ENCODE data around the gene LIMK2.
A peak's percentile ranks its signal among the peaks of the same experiment; 100 is the strongest.
"Not testable (repeated sequence)": the region's sequence is repeated elsewhere in the genome, so short reads cannot be mapped to it uniquely, and the experiment has no call there.

The LIMK2 gene

DNA sequence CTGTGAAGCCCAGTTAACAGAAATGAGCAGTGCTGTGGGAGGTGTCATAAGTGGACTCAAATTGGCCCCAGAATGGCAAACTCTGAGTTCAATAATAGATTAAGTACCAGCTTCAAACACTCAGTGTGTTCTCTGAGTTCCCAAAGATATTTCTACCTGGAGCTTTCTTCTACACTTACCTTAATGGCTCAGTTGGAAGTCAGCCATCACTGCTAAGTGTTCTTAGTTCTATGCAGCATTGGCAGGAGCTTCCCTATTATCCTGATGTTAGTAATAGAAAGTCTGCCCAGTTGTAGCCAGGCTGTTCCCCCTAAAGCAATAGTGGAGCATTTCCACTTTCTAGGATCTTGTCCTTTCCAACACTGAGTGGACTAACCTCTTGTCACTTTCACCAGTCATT, 89.9 kb downstream of the LIMK2 start:
- TF ChIP-seq, protein P1, sequence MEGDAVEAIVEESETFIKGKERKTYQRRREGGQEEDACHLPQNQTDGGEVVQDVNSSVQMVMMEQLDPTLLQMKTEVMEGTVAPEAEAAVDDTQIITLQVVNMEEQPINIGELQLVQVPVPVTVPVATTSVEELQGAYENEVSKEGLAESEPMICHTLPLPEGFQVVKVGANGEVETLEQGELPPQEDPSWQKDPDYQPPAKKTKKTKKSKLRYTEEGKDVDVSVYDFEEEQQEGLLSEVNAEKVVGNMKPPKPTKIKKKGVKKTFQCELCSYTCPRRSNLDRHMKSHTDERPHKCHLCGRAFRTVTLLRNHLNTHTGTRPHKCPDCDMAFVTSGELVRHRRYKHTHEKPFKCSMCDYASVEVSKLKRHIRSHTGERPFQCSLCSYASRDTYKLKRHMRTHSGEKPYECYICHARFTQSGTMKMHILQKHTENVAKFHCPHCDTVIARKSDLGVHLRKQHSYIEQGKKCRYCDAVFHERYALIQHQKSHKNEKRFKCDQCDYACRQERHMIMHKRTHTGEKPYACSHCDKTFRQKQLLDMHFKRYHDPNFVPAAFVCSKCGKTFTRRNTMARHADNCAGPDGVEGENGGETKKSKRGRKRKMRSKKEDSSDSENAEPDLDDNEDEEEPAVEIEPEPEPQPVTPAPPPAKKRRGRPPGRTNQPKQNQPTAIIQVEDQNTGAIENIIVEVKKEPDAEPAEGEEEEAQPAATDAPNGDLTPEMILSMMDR (IDR thresholded peaks at IDR 0.05; ENCODE audit: insufficient read depth, low read depth, low read length, missing control alignments): no peak
- H3K4me3 ChIP-seq (ENCODE audit: low read length): no peak overlapping the region
- DNase-seq (ENCODE audit: low read depth): no peak

DNA sequence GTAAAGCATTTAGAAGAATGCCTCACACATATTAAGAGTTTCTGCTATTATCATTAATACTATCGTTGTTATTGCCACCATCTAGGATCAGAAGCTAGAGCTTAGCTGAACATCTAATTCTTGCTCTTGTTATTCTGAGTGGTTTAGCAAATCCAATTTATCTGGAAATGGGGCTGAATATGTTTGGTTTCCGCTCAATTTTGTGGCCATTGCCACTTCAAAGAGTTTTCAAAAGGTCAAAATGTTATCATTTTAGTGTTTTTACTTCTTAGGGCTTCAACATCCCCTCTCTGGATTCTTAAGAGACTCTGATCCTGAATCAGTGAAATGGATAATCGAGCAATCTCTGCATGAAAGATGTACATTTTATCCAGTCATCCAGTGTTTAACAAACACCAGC, 90.4 kb downstream of the LIMK2 start:
- H3K4me3 ChIP-seq (ENCODE audit: low read length): no peak overlapping the region
- TF ChIP-seq, protein P1 (IDR thresholded peaks at IDR 0.05; ENCODE audit: insufficient read depth, low read depth, low read length, missing control alignments): no peak
- DNase-seq (ENCODE audit: low read depth): no peak

DNA sequence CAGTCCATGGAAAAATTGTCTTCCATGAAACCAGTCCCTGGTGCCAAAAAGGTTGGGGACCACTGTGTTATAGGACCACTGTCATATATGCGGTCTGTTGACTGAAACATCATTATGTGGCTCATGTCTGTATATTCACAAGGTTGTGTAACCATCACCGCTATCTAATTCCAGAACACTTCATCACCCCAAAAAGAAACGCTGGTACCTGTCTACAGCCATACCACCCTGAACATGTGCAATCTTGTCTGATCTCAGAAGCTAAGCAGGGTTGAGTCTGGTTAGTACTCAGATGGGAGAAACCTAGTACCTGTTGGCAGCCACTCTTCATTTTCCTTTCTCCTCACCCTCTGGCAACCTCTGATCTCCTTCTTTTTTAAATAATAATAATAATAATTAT, 93.1 kb downstream of the LIMK2 start:
- TF ChIP-seq, protein P1 (IDR thresholded peaks at IDR 0.05; ENCODE audit: insufficient read depth, low read depth, low read length, missing control alignments): no peak
- DNase-seq (ENCODE audit: low read depth): peak; percentile 97
- no peak overlapping the region for H3K4me3 ChIP-seq (ENCODE audit: low read length)

DNA sequence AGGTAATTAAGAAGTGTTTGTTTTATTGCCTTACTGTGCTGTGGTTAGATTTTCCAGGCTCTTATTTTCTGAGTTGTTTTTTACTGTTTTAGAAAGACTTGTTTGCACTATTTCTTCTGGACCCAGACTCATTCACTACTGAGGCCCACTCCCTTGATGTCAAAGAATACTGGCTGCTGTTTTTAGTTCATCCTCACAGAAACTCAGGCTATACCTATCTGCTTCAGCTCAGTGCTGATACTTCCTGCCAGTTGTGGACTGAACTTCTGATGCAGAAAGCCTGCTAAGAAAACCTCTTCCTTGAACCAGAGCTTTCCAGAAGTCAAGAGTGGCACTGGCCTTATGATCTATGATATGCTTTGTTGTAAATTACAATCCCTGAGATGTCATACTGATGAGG, 96.1 kb downstream of the LIMK2 start:
- no peak overlapping the region for H3K4me3 ChIP-seq (ENCODE audit: low read length)
- TF ChIP-seq, protein P1 (IDR thresholded peaks at IDR 0.05; ENCODE audit: insufficient read depth, low read depth, low read length, missing control alignments): no peak
- no peak for DNase-seq (ENCODE audit: low read depth)

DNA sequence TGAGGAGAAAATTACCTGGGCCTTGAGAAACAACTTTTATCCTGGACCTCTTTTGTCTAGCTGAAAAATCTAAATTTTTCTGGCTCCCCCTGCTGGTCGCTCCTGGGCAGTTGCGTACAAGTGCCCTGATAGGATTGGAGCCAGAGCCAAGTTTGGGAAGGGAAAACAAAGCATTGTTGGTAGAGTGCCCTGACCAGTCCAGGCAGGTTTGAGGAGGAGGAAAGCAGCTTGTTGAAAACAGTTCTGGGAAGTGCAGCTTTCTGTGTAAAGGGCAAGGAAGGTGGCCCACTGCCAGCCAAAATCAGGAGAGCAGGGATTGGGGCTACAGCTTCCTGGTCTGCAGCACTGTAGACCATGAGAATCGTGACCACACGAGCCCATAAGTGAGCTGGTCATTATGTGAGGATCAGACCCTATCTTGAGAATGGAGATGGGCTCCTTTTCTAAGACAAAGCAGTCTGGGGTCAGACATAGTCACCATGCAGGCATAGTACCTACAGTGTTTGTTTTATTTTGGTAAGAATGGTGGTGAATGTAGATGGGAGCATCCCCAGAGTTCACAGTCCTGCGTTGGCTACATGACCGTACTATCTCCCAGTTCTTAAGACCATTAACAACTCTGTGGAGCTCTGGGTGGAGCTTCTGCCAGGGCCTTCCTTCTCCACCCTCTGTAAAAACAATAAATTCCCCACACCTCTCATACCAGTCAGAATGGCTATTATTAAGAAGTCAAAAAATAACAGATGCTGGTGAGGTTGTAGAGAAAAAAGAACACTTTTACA, 101.5 kb downstream of the LIMK2 start:
- H3K4me3 ChIP-seq (ENCODE audit: low read length): no peak overlapping the region
- TF ChIP-seq, protein P1 (IDR thresholded peaks at IDR 0.05; ENCODE audit: insufficient read depth, low read depth, low read length, missing control alignments): peak; percentile 92
- peak; percentile 95 for DNase-seq (ENCODE audit: low read depth)

DNA sequence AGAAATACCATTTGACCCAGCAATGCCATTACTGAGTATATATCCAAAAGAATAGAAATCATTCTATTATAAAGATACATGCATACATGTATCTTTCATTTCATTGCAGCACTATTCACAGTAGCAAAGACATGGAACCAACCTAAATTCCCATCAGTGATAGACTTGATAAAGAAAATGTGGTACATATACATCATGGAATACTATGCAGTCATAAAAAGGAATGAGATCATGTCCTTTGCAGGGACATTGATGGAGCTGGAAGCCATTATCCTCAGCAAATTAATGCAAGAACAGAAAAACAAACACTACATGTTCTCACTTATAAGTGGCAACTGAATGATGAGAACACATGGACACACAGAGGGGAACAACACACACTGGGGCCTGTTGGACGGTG, 102.1 kb downstream of the LIMK2 start:
- H3K4me3 ChIP-seq (ENCODE audit: low read length); DNase-seq (ENCODE audit: low read depth): not testable (repeated sequence)

DNA sequence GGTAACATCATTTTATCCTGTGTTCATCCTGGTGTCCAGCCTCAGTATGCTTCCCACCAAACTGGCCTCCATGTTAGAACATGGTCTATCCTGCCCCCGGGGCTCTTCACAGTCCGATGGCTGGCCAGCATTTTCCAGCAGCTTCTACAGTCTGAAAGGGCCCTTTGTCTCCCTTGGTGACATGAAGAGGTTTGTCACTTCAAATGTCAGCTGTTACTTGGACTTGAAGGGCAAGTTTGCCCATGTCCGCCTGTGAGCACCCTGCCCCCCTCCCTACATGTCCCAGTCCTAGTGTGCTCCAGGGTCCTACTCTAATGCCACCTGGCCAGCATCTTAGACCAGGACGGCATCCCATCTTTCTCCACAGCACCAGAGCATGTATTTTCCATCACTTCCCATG, 109.3 kb downstream of the LIMK2 start:
- DNase-seq (ENCODE audit: low read depth): no peak
- TF ChIP-seq, protein P1 (IDR thresholded peaks at IDR 0.05; ENCODE audit: insufficient read depth, low read depth, low read length, missing control alignments): no peak
- H3K4me3 ChIP-seq (ENCODE audit: low read length): no peak overlapping the region
